ENCODE measurements around the gene NAV1. TPM values are rescaled to one million over a fixed set of nuclear protein-coding genes. Genes with fewer than 3 reads are reported as not detected.

The NAV1 gene
- total and polyA plus RNA-seq, 11 donors: 30.5 to 107 (median 73.4) TPM

- 4 to 7% (median 5%) methylated on average over 37 to 47 of the region's 47 CpGs for WGBS, 4 donors
Observed at GRCh38 chr1:201539561-201540431, 869 bp downstream of the NAV1 start.

DNA sequence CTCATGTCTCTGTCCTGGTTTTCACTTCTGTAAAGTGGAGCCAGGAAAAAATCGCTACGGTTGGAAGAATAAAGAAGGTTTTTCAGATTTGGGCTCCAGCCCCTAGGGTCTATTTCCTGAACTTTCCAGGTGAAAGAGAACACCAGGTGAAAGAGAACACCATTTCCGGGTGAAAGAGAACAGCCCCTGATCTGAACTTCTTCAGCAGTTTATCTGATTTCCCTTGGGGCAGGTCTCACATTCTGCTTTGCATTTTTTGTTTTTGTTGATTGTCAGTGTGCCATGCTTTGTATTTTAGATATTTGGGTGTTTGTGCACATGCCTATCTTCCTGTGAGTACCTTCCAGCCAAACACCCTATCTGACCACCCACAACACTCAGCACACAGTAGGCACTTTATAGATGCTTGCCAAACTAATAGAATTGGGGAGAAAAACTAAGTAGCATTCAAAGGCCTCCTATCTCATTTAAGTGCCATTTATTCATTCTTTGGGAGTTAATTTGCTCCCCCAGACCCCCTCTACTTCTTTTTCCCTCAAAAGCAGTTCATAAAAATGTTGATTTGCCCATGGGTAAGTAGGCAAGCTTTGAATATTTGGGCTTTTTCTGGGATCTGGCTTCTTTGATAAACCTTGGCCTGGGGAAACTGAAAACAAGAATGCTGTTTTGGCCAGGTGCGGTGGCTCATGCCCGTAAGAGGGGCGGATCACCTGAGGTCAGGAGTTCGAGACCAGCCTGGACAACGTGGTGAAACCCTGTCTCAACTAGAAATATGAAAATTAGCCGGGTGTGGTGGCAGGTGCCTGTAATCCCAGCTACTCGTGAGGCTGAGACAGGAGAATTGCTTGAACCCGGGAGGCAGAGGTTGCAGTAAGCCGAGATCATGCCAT lies 2.2 kb downstream of the NAV1 start:
- WGBS, 4 donors: 83 to 87% (median 85%) methylated on average over 12 of the region's 12 CpGs
- H3K36me3 ChIP-seq: no peaks in the 10 kb centered on the region
- H3K4me3 ChIP-seq: peak overlapping the region in 9 of 12 donors; percentile 62 to 80 (median 73)
- no peaks in the 10 kb centered on the region for H3K27me3 ChIP-seq
- H3K4me1 ChIP-seq: peaks cover 0 to 87% (median 51%) of the 10 kb centered on the region in 12 donors
- intact Hi-C loops (cut with DNase I): loop anchor here in 1 of 10 donors (2.0 kb wide), 1 partner anchor 16 kb away; no protein-coding TSS in a partner anchor
- no peaks in the 10 kb centered on the region for H3K9me3 ChIP-seq
- ATAC-seq: no peak
- H3K27ac ChIP-seq: peak overlapping the region; percentile 10 to 92 (median 86)
- TF ChIP-seq POLR2A (IDR thresholded peaks at IDR 0.05): no peak
- TF ChIP-seq, protein P1, sequence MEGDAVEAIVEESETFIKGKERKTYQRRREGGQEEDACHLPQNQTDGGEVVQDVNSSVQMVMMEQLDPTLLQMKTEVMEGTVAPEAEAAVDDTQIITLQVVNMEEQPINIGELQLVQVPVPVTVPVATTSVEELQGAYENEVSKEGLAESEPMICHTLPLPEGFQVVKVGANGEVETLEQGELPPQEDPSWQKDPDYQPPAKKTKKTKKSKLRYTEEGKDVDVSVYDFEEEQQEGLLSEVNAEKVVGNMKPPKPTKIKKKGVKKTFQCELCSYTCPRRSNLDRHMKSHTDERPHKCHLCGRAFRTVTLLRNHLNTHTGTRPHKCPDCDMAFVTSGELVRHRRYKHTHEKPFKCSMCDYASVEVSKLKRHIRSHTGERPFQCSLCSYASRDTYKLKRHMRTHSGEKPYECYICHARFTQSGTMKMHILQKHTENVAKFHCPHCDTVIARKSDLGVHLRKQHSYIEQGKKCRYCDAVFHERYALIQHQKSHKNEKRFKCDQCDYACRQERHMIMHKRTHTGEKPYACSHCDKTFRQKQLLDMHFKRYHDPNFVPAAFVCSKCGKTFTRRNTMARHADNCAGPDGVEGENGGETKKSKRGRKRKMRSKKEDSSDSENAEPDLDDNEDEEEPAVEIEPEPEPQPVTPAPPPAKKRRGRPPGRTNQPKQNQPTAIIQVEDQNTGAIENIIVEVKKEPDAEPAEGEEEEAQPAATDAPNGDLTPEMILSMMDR (IDR thresholded peaks at IDR 0.05): no peak
- DNase-seq: no peak

More at GRCh38 chr1:201539561-201540431, 869 bp downstream of the NAV1 start:
- Histone ChIP-seq H3K9me3 (no peaks in the 10 kb centered on the region), H3K27ac (peak overlapping the region; percentile 55 to 92 (median 86)), H3K36me3 (no peaks in the 10 kb centered on the region), H3K4me1 (peaks cover 0 to 94% (median 57%) of the 10 kb centered on the region in 12 donors), H3K27me3 (no peaks in the 10 kb centered on the region), H3K4me3 (peak overlapping the region; percentile 34 to 84 (median 72))
- DNase-seq (peak; percentile 63 to 78 (median 74)), ATAC-seq (peak; percentile 36 to 76 (median 50))
- TF ChIP-seq POLR2A (IDR thresholded peaks at IDR 0.05): no peak
- intact Hi-C loops (cut with DNase I): loop anchor here in 3 of 10 donors (2.0 to 10.0 kb wide), 3 partner anchors 15 to 445 kb away; partner anchors contain the start of gene RNPEP (in 1 of the 3)

DNA sequence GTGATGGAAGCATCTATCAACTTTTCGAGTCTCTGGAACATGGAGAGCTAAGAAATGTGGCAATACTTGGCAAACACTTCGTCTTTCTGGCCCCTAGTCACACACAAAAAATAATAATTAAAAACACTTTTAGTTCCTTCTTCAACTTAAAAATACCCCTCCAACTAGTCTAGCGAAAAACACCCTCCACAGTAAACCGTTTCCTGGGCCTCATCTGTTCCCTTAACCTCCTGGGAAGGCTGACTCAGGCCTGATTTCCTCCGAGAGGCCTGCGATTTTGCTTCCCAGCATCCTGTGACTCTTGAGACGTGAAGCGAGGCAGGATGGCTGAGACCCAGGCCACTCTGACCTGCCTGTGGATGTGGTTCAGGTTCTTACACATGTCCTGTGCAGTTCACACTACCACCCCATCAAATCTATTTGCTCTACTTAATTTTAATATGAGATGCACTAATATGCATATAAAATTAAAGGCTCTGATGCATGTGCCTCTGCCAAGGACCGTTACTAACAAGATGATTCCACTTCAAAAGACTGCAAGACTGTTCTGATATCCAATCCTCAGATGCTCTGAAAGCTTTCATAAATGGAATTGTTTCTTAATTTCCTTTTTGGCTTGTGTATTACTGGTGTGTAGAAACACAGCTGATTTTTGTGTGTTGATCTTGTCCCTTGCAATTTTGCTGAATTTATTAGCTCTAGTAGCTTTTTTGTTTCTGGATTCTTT lies 3.5 kb downstream of the NAV1 start:
- 42 to 58% (median 48%) methylated on average over 9 of the region's 9 CpGs for WGBS, 4 donors

More for the DNA sequence above, 3.5 kb downstream of the NAV1 start:
- Histone ChIP-seq H3K36me3 (no peaks in the 10 kb centered on the region), H3K27me3 (no peaks in the 10 kb centered on the region), H3K4me3 (no peak overlapping the region), H3K9me3 (no peaks in the 10 kb centered on the region), H3K27ac (peak overlapping the region; percentile 10 to 92 (median 86)), H3K4me1 (peaks cover 0 to 77% (median 48%) of the 10 kb centered on the region in 12 donors)
- no peak for TF ChIP-seq POLR2A (IDR thresholded peaks at IDR 0.05)
- TF ChIP-seq, protein P1 (IDR thresholded peaks at IDR 0.05): no peak
- ATAC-seq (peak in 2 of 4 donors; percentile 14 to 32), DNase-seq (peak in 3 of 5 donors; percentile 30 to 64 (median 52))
- intact Hi-C loops (cut with DNase I): no loop called here

All from heart left ventricle (tissue), 16 donors.